NCI-H524 treated with DMSO at 0.1 percent for 48 hours (cell line): Measurements from ENCODE around the gene RAB44.
"Not testable (repeated sequence)": the region's sequence is repeated elsewhere in the genome, so short reads cannot be mapped to it uniquely, and the experiment has no call there.

Experiments
- DNase-seq: peaks from one replicate; lab custom pipeline; 2025; lab: John Stamatoyannopoulos, UW

RAB44 gene, protein sequence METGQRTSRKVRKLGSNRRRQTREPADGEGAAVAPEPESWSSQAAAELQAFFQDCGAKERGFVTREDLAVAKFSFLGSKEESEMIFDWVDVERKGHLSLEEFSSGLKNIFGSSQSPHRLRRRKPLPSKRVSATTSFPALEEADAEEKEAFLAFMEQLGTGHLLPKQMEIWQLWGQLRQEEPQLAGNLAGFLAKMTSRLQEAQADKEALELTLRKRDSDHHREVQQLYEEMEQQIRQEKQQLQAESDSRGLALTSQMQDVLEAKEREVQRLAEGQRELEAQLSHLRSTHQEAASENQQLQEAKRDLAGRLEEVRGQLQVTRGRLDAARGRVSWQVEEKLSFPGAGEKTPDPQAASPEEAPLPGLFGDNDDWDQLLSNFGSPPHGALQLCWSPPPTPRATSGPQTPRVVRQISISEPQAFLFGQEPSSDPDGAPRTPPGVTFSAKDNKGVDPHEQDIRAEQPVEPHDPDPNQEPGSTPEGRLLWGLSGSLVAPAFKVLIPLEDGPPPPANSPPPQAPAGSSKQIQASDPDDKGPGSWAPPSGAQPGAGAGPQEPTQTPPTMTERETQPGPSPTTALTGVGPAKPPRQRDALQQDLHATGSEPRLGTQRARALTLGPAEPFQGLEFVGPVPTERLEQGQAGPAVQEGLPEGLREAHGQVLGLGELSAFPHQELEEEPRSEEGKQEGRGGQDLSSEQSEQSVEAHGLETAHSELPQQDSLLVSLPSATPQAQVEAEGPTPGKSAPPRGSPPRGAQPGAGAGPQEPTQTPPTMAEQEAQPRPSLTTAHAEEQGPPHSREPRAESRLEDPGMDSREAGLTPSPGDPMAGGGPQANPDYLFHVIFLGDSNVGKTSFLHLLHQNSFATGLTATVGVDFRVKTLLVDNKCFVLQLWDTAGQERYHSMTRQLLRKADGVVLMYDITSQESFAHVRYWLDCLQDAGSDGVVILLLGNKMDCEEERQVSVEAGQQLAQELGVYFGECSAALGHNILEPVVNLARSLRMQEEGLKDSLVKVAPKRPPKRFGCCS

GRCh38 chr6:36697481-36697903 lies at the start of gene RAB44:
RAB44 (plus strand) TSS chr6:36697826; CDS start chr6:36704236, 6,410 bp downstream.
- DNase-seq = no peak

GRCh38 chr6:36649086-36649485 lies 48.5 kb upstream of the RAB44 start:
- DNase-seq = no peak

DNA sequence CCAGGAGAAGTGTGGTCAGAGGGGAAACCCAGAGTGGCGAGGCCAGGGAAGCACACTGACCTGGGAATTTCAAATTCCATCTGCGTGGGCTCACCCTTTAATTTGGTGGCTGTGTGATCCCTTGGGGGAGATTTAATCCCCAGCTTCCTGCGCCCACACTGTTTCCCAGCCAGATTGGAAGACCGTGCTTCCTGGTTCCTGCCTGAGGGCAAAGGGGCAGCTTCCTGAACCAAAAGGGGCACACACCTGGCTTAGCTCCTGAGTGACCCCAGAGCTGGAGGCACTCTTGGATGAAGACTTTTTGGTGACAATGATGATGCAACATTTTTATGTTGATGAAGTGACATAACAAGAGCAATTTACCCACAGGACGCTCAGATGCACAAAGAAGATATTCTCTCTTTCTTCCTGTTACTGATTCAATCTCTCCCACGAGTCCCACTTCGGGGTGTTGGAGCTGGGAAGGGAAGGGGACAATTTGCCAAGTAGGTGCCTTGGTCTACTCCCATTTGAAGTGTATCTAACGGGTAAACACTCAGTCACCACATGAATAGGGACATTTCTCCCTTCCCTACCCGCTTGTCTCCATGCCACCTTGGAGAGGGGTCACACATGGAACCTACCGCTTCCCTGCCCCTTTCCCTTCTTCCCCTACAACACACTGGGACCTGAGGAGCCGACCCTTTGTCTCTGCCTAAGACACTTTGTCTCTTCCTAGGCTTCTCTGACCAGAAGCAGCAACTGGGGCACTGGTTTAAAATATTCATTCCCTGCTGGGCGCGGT lies 47.7 kb upstream of the RAB44 start:
- no peak for DNase-seq

DNA sequence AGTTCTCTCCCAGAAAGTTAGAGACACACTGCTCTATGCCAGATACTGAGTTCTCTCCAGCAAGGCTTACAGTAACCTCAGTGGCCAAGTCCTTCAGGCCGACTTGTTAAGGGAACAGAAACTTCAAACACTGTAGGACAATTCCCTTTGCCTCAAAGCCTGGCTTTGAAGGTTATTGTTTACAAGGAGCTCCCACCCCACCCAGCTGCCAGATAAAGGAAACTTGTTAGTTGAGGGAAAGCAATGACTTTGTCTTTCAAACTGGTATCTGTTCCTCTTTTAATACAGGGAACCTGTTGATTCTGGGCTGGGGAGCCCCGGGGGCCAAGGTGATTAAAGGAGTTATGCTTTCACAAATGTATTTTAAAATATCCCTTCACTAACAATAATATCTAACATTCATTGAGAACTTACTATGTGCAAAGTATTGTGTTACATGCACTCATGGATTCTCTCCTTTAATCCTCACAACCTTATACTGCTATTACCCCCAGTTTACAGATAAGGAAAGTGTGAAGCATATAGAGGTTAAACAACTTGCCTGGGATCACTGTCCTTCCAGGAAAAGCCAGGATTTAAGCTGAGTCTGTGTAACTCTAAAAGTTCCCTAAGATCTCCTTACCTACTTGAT lies 46.7 kb upstream of the RAB44 start:
- DNase-seq = no peak

GRCh38 chr6:36651659-36652379 lies 45.8 kb upstream of the RAB44 start:
- DNase-seq = no peak

DNA sequence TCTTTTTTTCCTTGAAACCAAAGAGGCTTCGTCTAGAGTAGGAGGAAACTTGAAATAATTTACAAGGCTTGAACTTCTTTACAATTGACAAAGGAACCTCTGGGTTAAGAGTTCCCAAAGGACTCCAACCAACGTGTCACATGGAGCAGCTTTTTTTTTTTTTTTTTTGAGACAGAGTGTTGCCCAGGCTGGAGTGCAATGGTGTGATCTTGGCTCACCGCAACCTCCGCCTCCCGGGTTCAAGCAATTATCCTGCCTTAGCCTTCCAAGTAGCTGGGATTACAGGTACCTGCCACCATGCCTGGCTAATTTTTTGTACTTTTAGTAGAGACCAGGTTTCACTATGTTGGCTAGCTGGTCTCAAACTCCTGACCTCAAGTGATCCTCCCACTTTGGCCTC lies 43.2 kb upstream of the RAB44 start:
- DNase-seq = not testable (repeated sequence)

GRCh38 chr6:36655085-36655724 lies 42.4 kb upstream of the RAB44 start:
- DNase-seq = peak; percentile 80

DNA sequence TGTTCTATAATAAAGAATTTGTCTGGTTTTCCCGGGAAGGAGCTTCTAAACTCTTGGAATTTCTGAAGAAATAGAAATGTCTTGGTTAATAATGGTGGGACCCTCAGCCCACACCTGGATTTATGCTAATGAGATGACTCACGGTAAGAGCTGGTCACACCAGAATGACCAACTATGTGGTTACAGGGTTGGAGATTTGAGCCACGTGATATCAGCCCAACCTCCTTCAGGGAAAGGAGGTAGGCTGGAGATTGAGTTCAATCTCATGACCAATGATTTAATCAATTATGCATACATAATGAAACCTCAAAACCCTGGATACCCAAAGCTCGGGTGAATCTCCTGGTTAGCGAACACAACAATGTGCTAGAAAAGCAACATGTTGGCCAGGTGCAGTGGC lies 41.2 kb upstream of the RAB44 start:
- DNase-seq = no peak

DNA sequence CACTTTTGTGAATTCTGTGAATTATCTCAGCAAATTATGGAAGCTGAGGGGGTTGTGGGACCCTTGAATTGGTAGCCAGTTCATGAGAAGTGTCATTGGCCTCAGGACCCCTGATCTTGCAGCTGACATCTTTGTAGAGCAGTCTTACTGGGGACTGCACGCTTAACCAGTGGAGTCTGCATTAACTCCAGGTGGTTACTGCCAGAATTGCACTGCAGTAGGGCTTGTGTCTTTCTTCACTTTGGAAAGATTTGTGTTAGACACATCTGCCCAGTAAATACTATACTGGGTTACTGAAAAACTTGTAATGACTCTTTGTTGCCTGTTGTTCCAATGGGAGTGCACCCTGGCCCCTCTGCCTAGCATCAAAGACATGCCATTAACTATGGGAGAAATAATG lies 40.4 kb upstream of the RAB44 start:
- no peak for DNase-seq

- DNase-seq = no peak
Measured at GRCh38 chr6:36657942-36658544, 39.6 kb upstream of the RAB44 start.

DNA sequence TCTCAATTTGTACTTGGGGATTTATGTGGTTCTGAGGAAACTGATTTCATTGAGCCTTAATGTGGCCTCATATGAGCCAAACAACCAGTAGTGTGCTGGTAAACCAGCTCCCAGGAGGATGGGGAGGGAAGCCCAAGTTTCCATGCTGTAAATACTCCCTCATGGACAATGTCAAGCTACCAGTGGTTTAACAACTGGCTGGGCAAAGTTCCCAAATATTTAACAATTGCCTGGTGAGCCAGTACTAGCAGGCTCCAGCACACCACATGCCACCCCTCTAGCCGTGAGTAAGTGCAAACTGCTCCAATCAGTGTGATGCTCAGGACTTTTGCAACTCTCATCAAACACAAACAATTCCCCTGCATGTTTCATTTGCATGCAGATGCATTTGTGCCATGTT lies 38.4 kb upstream of the RAB44 start:
- no peak for DNase-seq

DNA sequence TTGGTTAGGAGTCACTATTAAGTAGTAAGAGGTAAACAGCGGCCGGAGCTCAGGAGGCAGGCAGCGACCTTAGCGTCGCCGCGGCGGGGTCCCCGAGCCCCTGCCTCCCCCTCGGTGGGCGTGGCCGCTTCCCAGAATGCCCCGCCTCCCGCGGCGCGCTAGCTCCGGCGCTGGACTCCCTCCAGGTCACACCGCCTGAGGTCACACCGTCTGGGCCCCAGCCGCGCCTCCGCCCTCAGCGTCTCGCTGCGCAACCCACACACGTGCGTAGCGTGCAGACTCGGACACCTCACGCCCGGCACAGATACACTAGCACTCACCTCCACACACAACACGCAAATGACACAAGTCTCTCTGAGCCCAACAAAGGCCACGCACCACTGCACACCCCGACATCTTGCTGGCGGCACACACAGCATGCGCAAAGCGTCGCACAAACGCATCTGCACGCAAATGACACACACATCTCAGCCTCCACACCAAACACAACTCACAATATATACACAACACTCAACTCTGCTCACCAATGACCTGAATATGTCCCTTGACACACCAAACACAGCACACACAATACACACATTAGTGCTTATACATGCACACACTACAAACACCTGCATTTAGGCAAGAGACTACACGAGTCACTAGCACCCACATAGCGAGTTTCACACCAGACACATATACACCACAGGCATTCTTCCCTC lies 36.7 kb upstream of the RAB44 start:
- no peak for DNase-seq

- DNase-seq = no peak
Measured at GRCh38 chr6:36662380-36662779, 35.2 kb upstream of the RAB44 start.

DNA sequence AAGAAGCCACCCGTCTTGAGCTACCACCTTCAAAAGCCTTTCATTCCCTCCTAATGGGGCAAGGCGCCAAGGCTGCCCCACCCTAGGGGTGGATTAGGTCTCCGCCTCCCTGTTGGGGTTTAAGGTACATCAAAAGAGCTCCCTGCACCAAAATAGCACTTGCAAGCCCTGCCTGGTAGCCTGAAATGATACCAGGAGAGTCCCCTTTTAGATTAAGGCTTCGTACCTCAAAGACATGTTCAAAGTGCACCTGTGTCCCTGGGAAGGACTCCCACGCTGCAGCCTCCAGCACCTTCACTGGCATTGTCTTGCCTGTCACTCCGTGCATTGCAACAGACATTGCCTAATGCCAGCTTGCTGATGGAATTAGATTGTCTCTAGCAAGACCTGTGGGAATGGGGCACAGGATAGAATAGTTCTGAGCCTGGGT lies 34.8 kb upstream of the RAB44 start:
- DNase-seq = no peak

DNA sequence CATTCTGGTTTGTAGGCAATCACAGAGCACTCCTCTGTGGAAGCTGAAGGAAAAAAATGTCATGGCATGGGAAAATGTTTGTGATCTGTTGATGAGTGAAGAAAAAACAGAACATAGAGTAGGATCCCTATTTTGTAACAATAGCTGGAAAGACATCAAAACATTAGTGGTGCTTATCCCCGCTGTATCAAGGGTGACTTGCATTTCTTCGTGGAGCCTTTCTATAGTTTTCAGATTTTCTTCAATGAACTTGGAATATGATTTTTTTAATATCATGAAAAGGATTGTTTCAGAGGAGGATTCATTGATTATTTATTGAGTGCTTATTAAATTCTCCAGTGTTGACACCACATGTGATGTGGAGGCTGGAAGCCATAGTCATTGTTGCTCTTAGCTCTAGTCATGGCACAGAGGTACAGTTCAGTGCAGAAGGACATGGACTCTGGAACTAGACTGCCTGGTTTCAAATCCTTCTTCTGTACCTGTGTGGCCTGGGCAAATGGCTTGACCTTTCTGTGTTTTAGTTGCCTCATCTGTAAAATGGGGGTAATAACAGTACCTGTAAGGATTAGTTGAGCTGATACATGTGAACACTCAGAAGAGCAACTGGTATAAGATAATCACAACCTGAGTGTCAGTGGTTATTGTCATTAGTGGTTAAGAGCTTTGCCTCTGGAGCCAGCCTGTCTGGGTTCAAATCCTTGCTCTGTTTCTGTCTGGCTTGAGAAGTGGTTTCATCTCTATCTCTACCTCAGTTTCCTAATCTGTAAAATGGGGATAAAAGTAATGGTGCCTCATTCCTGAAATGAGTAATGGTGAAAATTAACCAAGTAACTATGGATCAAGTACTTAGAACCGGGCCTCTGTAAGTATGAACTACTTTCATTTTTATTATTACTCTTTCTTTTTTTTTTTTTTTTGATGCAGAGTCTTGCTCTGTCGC lies 33.9 kb upstream of the RAB44 start:
- no peak for DNase-seq

DNA sequence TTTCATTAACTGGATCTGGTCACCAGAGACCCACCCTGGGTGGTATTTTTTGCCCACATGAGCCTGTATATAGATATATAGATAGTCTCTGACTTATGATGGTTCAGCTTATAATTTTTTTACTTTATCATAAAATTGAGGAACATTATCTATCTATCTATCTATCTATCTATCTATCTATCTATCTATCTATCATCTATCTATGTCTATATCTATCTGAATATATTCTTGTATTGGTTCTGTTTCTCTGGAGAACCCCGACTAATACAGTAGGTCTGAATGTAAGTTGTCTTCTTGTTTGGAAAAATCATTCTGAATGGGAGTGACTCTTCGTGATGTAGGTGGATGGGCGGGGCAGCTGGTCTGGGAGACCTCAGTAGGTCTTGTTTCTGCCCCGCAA lies 32.4 kb upstream of the RAB44 start:
- no peak for DNase-seq

DNA sequence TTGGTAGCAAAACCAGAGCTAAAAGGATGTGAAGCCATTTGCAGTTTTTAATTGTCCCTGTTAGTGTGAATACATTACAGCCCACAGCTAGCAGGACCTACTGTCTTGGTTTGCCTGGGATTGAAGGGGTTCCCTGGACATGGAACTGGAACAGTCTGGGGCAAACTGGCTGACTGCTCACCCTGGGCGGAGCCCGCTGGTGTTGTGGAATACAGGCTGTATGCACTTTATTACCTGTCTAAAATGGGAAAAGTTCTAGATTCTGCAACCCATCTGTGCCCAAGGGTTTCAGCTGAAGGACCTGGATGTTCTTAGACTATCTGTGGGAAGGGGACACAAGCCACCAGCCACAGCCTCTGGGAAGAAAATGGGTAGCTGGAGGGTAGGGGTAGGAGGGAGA lies 31.3 kb upstream of the RAB44 start:
- no peak for DNase-seq
